ENCODE results near the gene IGLL1. TPM values are rescaled to one million over a fixed set of nuclear protein-coding genes. Genes with fewer than 3 reads are reported as not detected.
"Not testable (repeated sequence)": the region's sequence is repeated elsewhere in the genome, so short reads cannot be mapped to it uniquely, and the experiment has no call there.

The IGLL1 gene
- total and polyA plus RNA-seq, 7 donors = not detected

GRCh38 chr22:23542933-23543332, 37.2 kb downstream of the IGLL1 start:
- intact Hi-C loops (cut with DNase I) = loop anchor here (5.0 kb wide), 3 partner anchors 224 to 414 kb away; partner anchors contain the start of gene CHCHD10 (in 2 of the 2)

GRCh38 chr22:23542391-23542790, 37.7 kb downstream of the IGLL1 start:
- DNase-seq; ATAC-seq; H3K27ac ChIP-seq; H3K27me3 ChIP-seq (ENCODE audit: insufficient read depth in 3 of 3, low read length in 2 of 3); H3K4me1 ChIP-seq; H3K4me3 ChIP-seq; H3K36me3 ChIP-seq (ENCODE audit: insufficient read depth in 1 of 2, low read depth in 1 of 2); H3K9me3 ChIP-seq: not testable (repeated sequence)
- WGBS, 3 donors = 33 to 51% (median 40%) methylated on average over 3 of the region's 3 CpGs
- intact Hi-C loops (cut with DNase I) = loop anchor here (5.0 kb wide), 3 partner anchors 225 to 415 kb away; partner anchors contain the start of gene CHCHD10 (in 2 of the 2)

More at GRCh38 chr22:23542933-23543332, 37.2 kb downstream of the IGLL1 start:
- no peaks in the 10 kb centered on the region for H3K27me3 ChIP-seq (ENCODE audit: insufficient read depth in 3 of 3, low read length in 2 of 3)
- WGBS, 3 donors = 51 to 58% (median 51%) methylated on average over 5 of the region's 5 CpGs
- TF ChIP-seq CTCF (IDR thresholded peaks at IDR 0.05) = no peak
- no peaks in the 10 kb centered on the region for H3K36me3 ChIP-seq (ENCODE audit: insufficient read depth in 1 of 2, low read depth in 1 of 2)
- H3K4me3 ChIP-seq = no peak overlapping the region
- DNase-seq (no peak), ATAC-seq (no peak)
- peaks cover 4% of the 10 kb centered on the region for H3K9me3 ChIP-seq
- no peaks in the 10 kb centered on the region for H3K4me1 ChIP-seq
- no peak overlapping the region for H3K27ac ChIP-seq

GRCh38 chr22:23541849-23542281, 38.2 kb downstream of the IGLL1 start:
- not testable (repeated sequence) for DNase-seq; H3K27ac ChIP-seq; H3K4me3 ChIP-seq; H3K9me3 ChIP-seq; H3K27me3 ChIP-seq (ENCODE audit: insufficient read depth in 3 of 3, low read length in 2 of 3); H3K4me1 ChIP-seq; H3K36me3 ChIP-seq (ENCODE audit: insufficient read depth in 1 of 2, low read depth in 1 of 2)
- intact Hi-C loops (cut with DNase I) = loop anchor here (5.0 kb wide), 3 partner anchors 225 to 415 kb away; partner anchors contain the start of gene CHCHD10 (in 2 of the 2)
- peak; percentile 65 for TF ChIP-seq CTCF (IDR thresholded peaks at IDR 0.05)
- 2 to 5% (median 3%) methylated on average over 7 of the region's 7 CpGs for WGBS, 3 donors
- peak in 1 of 4 donors; percentile 56 for ATAC-seq

- intact Hi-C loops (cut with DNase I) = loop anchor here (5.0 kb wide), 3 partner anchors 226 to 416 kb away; partner anchors contain the start of gene CHCHD10 (in 2 of the 2)
- not testable (repeated sequence) for DNase-seq
- WGBS, 3 donors = 37 to 53% (median 40%) methylated on average over 5 of the region's 5 CpGs
These were observed 39.3 kb downstream of the IGLL1 start for GRCh38 chr22:23540837-23541236.

GRCh38 chr22:23539839-23540198, 40.3 kb downstream of the IGLL1 start:
- not testable (repeated sequence) for DNase-seq; H3K27me3 ChIP-seq (ENCODE audit: insufficient read depth in 3 of 3, low read length in 2 of 3); H3K4me3 ChIP-seq; H3K9me3 ChIP-seq; ATAC-seq; H3K27ac ChIP-seq; H3K36me3 ChIP-seq (ENCODE audit: insufficient read depth in 1 of 2, low read depth in 1 of 2); H3K4me1 ChIP-seq
- 6 to 24% (median 19%) methylated on average over 4 to 6 of the region's 7 CpGs for WGBS, 3 donors
- intact Hi-C loops (cut with DNase I) = loop anchor here (5.0 kb wide), 3 partner anchors 227 to 417 kb away; partner anchors contain the start of gene CHCHD10 (in 2 of the 2)

More at GRCh38 chr22:23540837-23541236, 39.3 kb downstream of the IGLL1 start:
- H3K27ac ChIP-seq; H3K4me3 ChIP-seq; H3K36me3 ChIP-seq (ENCODE audit: insufficient read depth in 1 of 2, low read depth in 1 of 2); H3K27me3 ChIP-seq (ENCODE audit: insufficient read depth in 3 of 3, low read length in 2 of 3); H3K9me3 ChIP-seq; ATAC-seq; H3K4me1 ChIP-seq: not testable (repeated sequence)

- ATAC-seq (peak; percentile 88 to 99 (median 97)), DNase-seq (peak; percentile 68 to 77)
- TF ChIP-seq CTCF (IDR thresholded peaks at IDR 0.05) = peak; percentile 79
- H3K36me3 ChIP-seq (ENCODE audit: insufficient read depth in 1 of 2, low read depth in 1 of 2) = no peaks in the 10 kb centered on the region
- no peak overlapping the region for H3K4me3 ChIP-seq
- intact Hi-C loops (cut with DNase I) = no loop called here
- no peaks in the 10 kb centered on the region for H3K27me3 ChIP-seq (ENCODE audit: insufficient read depth in 3 of 3, low read length in 2 of 3)
- H3K9me3 ChIP-seq = no peaks in the 10 kb centered on the region
- H3K27ac ChIP-seq = no peak overlapping the region
- 27 to 32% (median 32%) methylated on average over 21 of the region's 21 CpGs for WGBS, 3 donors
- no peaks in the 10 kb centered on the region for H3K4me1 ChIP-seq
These were observed 40.8 kb downstream of the IGLL1 start for GRCh38 chr22:23539135-23539838.

GRCh38 chr22:23538696-23539030, 41.4 kb downstream of the IGLL1 start:
- H3K27me3 ChIP-seq (ENCODE audit: insufficient read depth in 3 of 3, low read length in 2 of 3); H3K4me3 ChIP-seq; H3K27ac ChIP-seq; intact Hi-C loops (cut with DNase I); ATAC-seq; H3K4me1 ChIP-seq; H3K36me3 ChIP-seq (ENCODE audit: insufficient read depth in 1 of 2, low read depth in 1 of 2); H3K9me3 ChIP-seq; DNase-seq: not testable (repeated sequence)
- 88 to 97% (median 93%) methylated on average over 6 of the region's 6 CpGs for WGBS, 3 donors

- intact Hi-C loops (cut with DNase I) = not testable (repeated sequence)
These were observed 42.0 kb downstream of the IGLL1 start for GRCh38 chr22:23537830-23538695.

More at GRCh38 chr22:23537830-23538695, 42.0 kb downstream of the IGLL1 start:
- 83 to 85% (median 84%) methylated on average over 19 of the region's 19 CpGs for WGBS, 3 donors
- H3K4me3 ChIP-seq; H3K27ac ChIP-seq; H3K27me3 ChIP-seq (ENCODE audit: insufficient read depth in 3 of 3, low read length in 2 of 3); ATAC-seq; DNase-seq; H3K4me1 ChIP-seq; H3K9me3 ChIP-seq; H3K36me3 ChIP-seq (ENCODE audit: insufficient read depth in 1 of 2, low read depth in 1 of 2): not testable (repeated sequence)

Measured in psoas muscle (tissue), 8 donors.